Heart left ventricle (tissue), 13 donors: Measurements from ENCODE around the gene NPRL2.

Experiments used
- CTCF ChIP-seq, 12 donors: fragments of 200-600 bp; sonication (generic) in 4 of 12; IDR thresholded peaks; one replicate each; pipeline versions ENCODE4 v1.5.0 to v1.8.0; 2018 to 2022; ENCODE audit warnings: antibody characterized with exemption in 12 of 12, mild to moderate bottlenecking in 5 of 12
- POLR2A ChIP-seq, 2 donors: fragments of 450-650 bp; IDR thresholded peaks; one replicate each; pipeline ENCODE4 v1.6.1; 2017; ENCODE audit warnings: antibody characterized with exemption in 2 of 2, mild to moderate bottlenecking in 2 of 2, moderate library complexity in 2 of 2
- donor health status: ischemic (EF 13 %, LVEDD 7.1; RV severe dilation, severe dysfunction).
- donor health status: DM: no; HTN: yes; CAD: no.
- donor health status: DM: no; HTN: no; CAD: no.
- donor health status: ischemic (EF 25% LVEDD 6.9; RV normal size, moderate dysfunction).
- donor health status: ischemic (EF 25% LVEDD 5.7; RV mildly dilated, moderate dysfunction).
- donor health status: ischemic (EF 35%, LVEDD 5.7; RV mildly dilated, moderate dysfunction).
- donor health status: nonischemic (EF 11% LVEDD 7.7; RV severe dilation, severe dysfunction).
- donor health status: DM: yes; HTN: yes; CAD: no.
- donor health status: PGD.
- donor health status: ischemic (EF 29% LVEDD 5.4; RV normal size, mild dysfunction).
- donor health status: nonischemic (EF 23%, LVEDD 6.1; RV moderate dilation, normal function).

GRCh38 chr3:50317300-50317699 lies 33.3 kb downstream of the NPRL2 start:
- no peak for TF ChIP-seq CTCF (IDR thresholded peaks at IDR 0.05)
- TF ChIP-seq POLR2A (IDR thresholded peaks at IDR 0.05), result no peak
